NCI-H2107 (cell line): Measurements from ENCODE around the gene SPRR2D.
"Not testable (repeated sequence)": the region's sequence is repeated elsewhere in the genome, so short reads cannot be mapped to it uniquely, and the experiment has no call there.

ENCODE experiments used
- DNase-seq: peaks from one replicate; lab custom pipeline; 2025; lab: John Stamatoyannopoulos, UW

SPRR2D gene

DNA sequence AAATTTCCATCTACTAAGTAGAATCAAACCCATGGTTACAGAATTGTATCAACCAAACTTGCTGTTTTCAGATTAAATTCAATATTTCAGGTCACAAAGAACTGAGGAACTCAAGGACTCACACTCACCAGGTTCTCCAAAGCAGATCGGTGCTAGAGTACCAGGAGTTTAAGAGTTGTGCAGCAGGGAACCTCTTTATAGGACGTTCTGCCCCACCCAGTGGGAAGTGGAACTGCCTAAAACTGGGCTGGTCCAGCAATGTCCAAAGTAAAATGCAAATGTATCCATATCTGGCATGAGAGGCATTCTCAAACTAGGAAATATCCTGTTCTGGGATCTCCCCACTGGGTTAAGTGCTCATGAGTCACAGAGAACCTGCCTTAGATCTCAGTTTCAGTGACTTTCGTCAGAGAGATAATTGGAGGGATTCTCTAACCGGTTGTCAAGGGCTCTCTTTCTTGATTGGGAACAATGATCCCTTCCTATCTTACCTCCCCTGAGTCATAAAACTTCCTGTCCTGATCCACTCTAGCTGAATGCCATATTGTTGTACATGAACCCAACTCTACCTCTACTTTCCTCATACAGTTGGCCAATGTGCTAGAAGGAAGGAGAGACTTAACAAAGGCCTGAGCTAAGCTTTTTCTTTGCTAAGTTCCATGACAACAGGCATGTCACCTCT, at the start of gene SPRR2D:
Gene SPRR2D (minus strand): TSS at position 171 of the 682 bp plus-strand sequence. CDS start 774 bp downstream, outside the sequence.
- no peak for DNase-seq

DNA sequence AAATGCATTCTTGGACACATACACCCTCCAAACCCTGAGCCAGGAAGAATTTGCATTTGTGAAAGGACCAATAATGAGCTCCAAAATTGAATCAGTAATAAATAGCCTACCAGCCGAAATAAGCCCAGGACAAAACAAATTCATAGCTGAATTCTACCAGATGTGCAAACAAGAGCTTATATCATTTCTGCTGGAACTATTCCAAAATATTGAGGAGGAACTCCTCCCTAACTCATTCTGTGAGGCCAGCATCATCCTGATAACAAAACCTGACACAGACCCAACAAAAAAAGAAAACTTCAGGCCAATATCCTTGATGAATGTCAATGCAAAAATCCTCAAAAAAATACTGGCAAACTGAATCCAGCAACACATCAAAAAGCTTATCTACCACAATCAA, 46.7 kb upstream of the SPRR2D start:
- no peak for DNase-seq

DNA sequence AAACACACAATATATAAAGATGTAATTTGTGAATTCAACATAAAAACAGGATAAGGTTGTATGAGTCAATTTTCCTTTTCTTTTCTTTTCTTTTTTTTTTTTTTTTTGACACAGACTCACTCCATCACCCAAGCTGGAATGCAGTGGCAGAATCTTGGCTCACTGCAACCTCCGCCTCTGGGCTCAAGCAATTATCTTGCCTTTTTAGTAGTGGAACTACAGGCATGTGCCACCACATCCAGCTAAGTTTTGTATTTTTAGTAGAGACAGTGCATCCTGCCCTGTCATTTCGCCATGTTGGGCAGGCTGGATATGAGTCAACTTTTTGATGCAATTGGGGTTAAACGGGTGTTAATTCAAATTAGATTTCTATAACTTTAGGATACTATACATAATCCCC, 40.8 kb upstream of the SPRR2D start:
- no peak for DNase-seq

GRCh38 chr1:153072806-153073726, 32.1 kb upstream of the SPRR2D start:
- no peak for DNase-seq

- DNase-seq, result no peak
These were observed 30.6 kb upstream of the SPRR2D start, which contains the start of gene SPRR2B for GRCh38 chr1:153071511-153071910. TSS of gene SPRR2B (minus strand) at chr1:153071611. CDS start at chr1:153070839, 772 bp downstream.

DNA sequence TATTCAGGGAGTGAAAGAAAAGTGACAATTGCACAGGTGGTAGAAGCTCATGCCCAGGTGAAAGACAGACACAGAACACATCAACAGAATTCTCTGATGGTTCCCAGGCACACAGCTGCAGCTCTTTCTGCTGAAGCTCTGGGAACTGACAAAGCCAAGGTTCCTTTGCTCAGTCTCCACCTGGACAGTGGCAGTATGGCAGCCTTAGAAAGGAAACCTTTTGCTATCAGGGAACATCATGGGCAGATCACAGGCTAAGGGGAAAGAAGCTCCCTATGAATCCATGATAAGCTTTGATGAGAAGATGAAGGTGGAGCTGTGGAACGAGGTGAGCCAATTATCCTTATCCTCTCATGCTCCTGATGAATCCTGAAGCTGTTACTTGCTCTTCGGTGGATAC, 29.3 kb upstream of the SPRR2D start:
- no peak for DNase-seq

DNA sequence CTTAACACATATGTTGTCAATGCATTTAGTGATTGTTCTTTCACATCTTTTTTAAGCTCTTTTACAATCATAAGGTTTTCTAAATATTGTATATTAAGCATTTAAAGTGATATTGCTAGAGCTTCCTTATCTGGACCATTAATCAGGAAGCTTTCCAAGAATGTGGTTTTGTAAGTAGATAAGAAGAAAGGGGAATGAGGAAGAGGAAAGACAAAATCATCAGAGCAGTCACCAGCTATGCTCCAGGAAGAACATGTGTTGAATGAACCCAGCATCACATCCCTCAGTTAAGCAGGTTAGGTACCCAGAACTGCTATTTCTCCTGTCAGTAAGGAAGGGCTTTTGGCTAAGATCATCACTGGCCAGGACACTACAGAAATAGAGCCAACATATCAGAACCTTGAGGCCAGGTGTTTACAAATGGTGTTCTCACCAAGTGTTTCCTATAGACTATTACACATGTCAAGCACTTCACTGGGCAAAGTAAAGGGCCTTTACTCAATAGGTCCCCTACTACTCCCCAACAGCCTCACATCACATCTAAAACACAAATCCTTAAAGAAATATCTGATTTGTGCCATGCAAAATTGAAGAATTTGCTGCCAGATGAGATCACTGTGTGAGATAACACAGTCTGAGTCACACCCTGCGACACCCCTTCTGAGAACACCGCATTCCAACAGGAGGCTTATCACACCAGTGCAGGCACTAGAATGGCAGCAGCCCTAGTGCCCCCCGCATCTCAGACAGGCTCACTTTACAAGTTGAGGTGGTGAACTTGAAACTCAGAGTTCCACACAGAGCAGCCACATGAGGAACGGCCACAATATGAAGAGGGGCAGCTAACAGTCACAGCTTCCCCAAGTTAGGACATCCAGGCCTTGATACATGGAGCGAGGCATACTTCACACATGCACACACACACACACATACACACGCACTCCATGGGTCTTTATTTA, 18.2 kb upstream of the SPRR2D start:
- no peak for DNase-seq

- DNase-seq, result no peak
These were observed 17.2 kb upstream of the SPRR2D start for GRCh38 chr1:153058154-153058553.

DNA sequence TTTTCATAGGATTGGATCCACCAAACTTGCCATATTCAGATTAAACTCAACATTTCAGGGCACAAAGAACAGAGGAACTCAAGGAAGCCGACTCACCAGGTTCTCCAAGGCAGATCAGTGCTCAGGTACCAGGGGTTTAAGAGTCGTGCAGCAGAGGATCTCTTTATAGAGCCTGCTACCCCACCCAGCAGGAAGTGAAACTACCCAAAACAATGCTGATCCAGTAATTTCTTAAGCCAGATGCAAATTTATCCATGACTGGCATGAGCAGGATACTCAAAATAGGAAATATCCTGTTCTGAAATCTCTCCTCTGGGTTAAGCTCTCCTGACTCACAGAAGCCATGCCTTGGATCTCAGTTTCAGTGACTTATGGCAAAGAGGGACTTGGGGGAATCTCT, 16.5 kb upstream of the SPRR2D start, which contains the start of gene SPRR2A:
Gene SPRR2A (minus strand): TSS at position 138 of the 400 bp plus-strand sequence. CDS start 777 bp downstream, outside the sequence.
- DNase-seq, result no peak

DNA sequence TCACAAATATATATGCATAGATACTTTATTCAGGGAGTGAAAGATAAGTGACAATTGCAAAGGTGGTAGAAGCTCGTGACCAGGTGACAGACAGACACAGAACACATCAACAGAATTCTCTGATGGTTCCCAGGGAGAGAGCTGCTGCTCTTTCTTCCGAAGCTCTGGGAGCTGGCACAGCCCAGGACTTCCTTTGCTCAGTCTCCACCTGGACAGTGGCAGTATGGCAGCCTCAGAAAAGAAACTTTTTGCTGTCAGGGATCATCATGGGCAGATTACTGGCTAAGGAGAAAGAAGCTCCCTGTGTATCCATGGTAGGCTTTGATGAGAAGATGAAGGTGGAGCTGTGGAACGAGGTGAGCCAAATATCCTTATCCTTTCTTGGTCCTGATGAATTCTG, 15.2 kb upstream of the SPRR2D start:
- not testable (repeated sequence) for DNase-seq

- no peak for DNase-seq
These were observed 8.3 kb upstream of the SPRR2D start for GRCh38 chr1:153049211-153049610.

DNA sequence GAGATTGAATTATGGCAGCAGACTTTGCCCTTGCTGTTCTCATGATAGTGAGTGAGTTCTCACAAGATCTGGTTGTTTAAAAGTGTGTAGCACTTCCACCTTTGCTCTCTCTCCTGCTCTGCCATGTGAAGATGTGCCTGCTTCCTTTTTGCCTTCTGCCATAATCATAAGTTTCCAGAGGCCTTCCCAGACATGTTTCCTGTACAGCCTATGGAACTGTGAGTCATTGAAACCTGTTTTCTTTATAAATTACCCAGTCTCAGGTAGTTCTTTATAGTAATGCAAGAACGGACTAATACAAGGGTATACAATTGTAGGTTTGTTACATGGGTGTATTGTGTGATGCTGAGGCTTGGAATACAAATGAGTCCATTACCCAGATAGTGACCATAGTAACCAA, 5.7 kb downstream of the SPRR2D start:
- DNase-seq, result no peak

DNA sequence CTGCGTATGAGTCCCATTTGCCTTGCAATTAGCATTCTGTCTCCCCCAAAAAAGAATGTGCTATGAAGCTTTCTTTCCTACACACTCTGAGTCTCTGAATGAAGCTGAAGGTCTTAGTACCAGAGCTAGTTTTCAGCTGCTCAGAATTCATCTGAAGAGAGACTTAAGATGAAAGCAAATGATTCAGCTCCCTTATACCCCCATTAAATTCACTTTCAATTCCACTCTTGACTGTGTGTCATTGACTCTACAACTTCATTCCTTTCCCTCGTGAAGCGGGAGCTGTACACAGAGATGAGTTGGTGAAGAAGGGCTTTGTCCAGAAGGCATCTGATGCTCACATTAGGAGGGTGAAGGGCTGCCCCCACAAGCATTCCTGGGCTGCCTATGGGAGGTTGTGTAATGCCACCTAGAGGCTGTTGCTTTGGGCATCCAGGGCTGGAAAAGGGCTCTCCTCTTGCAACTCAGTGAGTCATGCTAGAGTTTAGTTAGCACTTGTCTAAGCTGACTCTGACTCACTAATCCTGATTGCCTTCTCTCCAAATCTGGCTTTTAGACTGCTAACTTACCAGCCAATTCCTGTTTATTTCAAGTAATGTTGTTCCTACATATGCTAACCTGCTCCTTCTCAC, 8.1 kb downstream of the SPRR2D start:
- DNase-seq, result no peak

DNA sequence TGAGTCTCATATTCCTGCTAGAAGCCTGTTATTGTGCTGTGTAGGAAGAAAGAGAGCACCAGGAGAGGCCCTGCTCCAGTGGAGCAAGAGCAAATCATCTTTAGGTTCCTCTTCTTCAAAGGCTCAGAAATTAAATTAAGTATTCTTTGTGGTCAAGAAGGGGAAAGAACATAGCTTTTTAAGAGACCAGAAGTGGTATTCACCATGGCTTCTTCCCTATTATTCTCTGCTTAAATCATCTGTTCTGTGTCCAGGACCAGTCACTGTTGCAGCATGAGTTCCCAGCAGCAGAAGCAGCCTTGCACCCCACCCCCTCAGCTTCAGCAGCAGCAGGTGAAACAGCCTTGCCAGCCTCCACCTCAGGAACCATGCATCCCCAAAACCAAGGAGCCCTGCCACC, 8.8 kb downstream of the SPRR2D start:
- no peak for DNase-seq

GRCh38 chr1:153030895-153031294, 10.0 kb downstream of the SPRR2D start, which contains the start of gene SPRR1B:
TSS of gene SPRR1B (plus strand) at chr1:153031203. CDS start at chr1:153032346, 1,143 bp downstream.
- no peak for DNase-seq

GRCh38 chr1:153028766-153029165, 12.2 kb downstream of the SPRR2D start:
- no peak for DNase-seq

GRCh38 chr1:153025797-153026196, 15.1 kb downstream of the SPRR2D start:
- DNase-seq, result no peak

GRCh38 chr1:153024413-153024812, 16.5 kb downstream of the SPRR2D start:
- no peak for DNase-seq

- no peak for DNase-seq
These were observed 17.8 kb downstream of the SPRR2D start for GRCh38 chr1:153023109-153023508.

GRCh38 chr1:153022340-153022739, 18.6 kb downstream of the SPRR2D start:
- DNase-seq, result not testable (repeated sequence)

- DNase-seq, result not testable (repeated sequence)
These were observed 19.1 kb downstream of the SPRR2D start for GRCh38 chr1:153021829-153022228.
